ENCODE data around the gene TUBA8. TPM values are rescaled to one million over a fixed set of nuclear protein-coding genes. Genes with fewer than 3 reads are reported as not detected.
"Not testable (repeated sequence)": the region's sequence is repeated elsewhere in the genome, so short reads cannot be mapped to it uniquely, and the experiment has no call there.

The TUBA8 gene
- total RNA-seq: 1.1 TPM
- 5.9 TPM for polyA plus RNA-seq (ENCODE audit: insufficient read depth, low read depth, low replicate concordance)
- long read RNA-seq, donor 1: 0 reads
- long read RNA-seq, donor 2: 0 reads
- long read RNA-seq, donor 3, partial matches to known transcripts: 0 of 1 reads
- long read RNA-seq, donor 3, other reads (novel, unspliced or antisense): 0 of 1 reads
- long read RNA-seq, donor 4, partial matches to known transcripts: 0 of 1 reads
- long read RNA-seq, donor 4, other reads (novel, unspliced or antisense): 0 of 1 reads
- long read RNA-seq, donor 5: 0 reads
- long read RNA-seq, donor 6: 0 reads
- long read RNA-seq, donor 7, partial matches to known transcripts: 0 of 2 reads
- long read RNA-seq, donor 7, other reads (novel, unspliced or antisense): 1 of 2 reads
- long read RNA-seq, donor 8, partial matches to known transcripts: 0 of 3 reads
- long read RNA-seq, donor 8, other reads (novel, unspliced or antisense): 0 of 3 reads
- long read RNA-seq, donor 9: 0 reads
- long read RNA-seq, donor 10: 0 reads

GRCh38 chr22:18110194-18110953 lies at the start of gene TUBA8:
Gene TUBA8 (plus strand): TSS chr22:18110809. CDS start chr22:18110866, 57 bp downstream.
- no peak for FAIRE-seq
- peak within 1 kb of the TSS in 2 of 3 donors; percentile 26 to 35 for H3K4me3 ChIP-seq (ENCODE audit: low read length in 3 of 3)
- H3K9ac ChIP-seq (ENCODE audit: low read length in 3 of 3): no peak within 1 kb of the TSS

GRCh38 chr22:18062421-18062820 lies 48.2 kb upstream of the TUBA8 start:
- DNase-seq: peak in 1 of 5 donors; percentile 2
- TF ChIP-seq CTCF (IDR thresholded peaks at IDR 0.05; ENCODE audit: borderline replicate concordance, extremely low read depth, insufficient read depth): no peak
- FAIRE-seq: no peak

More at GRCh38 chr22:18110194-18110953, at the start of gene TUBA8:
- H3K36me3 ChIP-seq (ENCODE audit: control insufficient read depth in 2 of 3, insufficient read depth in 3 of 3, low read length in 3 of 3): no peaks in the 10 kb centered on the region
- DNase-seq: peak; percentile 79 to 88 (median 84)
- no peaks in the 10 kb centered on the region for H3K9me3 ChIP-seq (ENCODE audit: control insufficient read depth in 2 of 3, insufficient read depth in 1 of 3, low read length in 3 of 3)
- TF ChIP-seq CTCF (IDR thresholded peaks at IDR 0.05; ENCODE audit: borderline replicate concordance, extremely low read depth, insufficient read depth): no peak
- intact Hi-C loops (cut with DNase I): no loop called here
- no peak within 1 kb of the TSS for H3K27ac ChIP-seq (ENCODE audit: low read depth in 2 of 2, low read length in 2 of 2)
- H3K27me3 ChIP-seq (ENCODE audit: control insufficient read depth, insufficient read depth, low read length): no peaks in the 10 kb centered on the region
- H3K4me1 ChIP-seq (ENCODE audit: control insufficient read depth in 2 of 3, insufficient read depth in 2 of 3, low read depth in 1 of 3, low read length in 3 of 3): peaks cover 0 to 9% (median 0%) of the 10 kb centered on the region in 3 donors

GRCh38 chr22:18063306-18063705 lies 47.3 kb upstream of the TUBA8 start:
- Histone ChIP-seq H3K27ac (ENCODE audit: low read depth in 2 of 2, low read length in 2 of 2) (no peak overlapping the region), H3K27me3 (ENCODE audit: control insufficient read depth, insufficient read depth, low read length) (no peaks in the 10 kb centered on the region), H3K4me1 (ENCODE audit: control insufficient read depth in 2 of 3, insufficient read depth in 2 of 3, low read depth in 1 of 3, low read length in 3 of 3) (peaks cover 0 to 13% (median 0%) of the 10 kb centered on the region in 3 donors), H3K4me3 (ENCODE audit: low read length in 3 of 3) (no peak overlapping the region), H3K36me3 (ENCODE audit: control insufficient read depth in 2 of 3, insufficient read depth in 3 of 3, low read length in 3 of 3) (no peaks in the 10 kb centered on the region), H3K9me3 (ENCODE audit: control insufficient read depth in 2 of 3, insufficient read depth in 1 of 3, low read length in 3 of 3) (no peaks in the 10 kb centered on the region), H3K9ac (ENCODE audit: low read length in 3 of 3) (no peak overlapping the region)
- DNase-seq: no peak
- intact Hi-C loops (cut with DNase I): no loop called here
- no peak for TF ChIP-seq CTCF (IDR thresholded peaks at IDR 0.05; ENCODE audit: borderline replicate concordance, extremely low read depth, insufficient read depth)
- no peak for FAIRE-seq

More at GRCh38 chr22:18062421-18062820, 48.2 kb upstream of the TUBA8 start:
- H3K9ac ChIP-seq (ENCODE audit: low read length in 3 of 3): no peak overlapping the region
- H3K9me3 ChIP-seq (ENCODE audit: control insufficient read depth in 2 of 3, insufficient read depth in 1 of 3, low read length in 3 of 3): no peaks in the 10 kb centered on the region
- no peaks in the 10 kb centered on the region for H3K36me3 ChIP-seq (ENCODE audit: control insufficient read depth in 2 of 3, insufficient read depth in 3 of 3, low read length in 3 of 3)
- H3K27ac ChIP-seq (ENCODE audit: low read depth in 2 of 2, low read length in 2 of 2): no peak overlapping the region
- intact Hi-C loops (cut with DNase I): no loop called here
- H3K4me1 ChIP-seq (ENCODE audit: control insufficient read depth in 2 of 3, insufficient read depth in 2 of 3, low read depth in 1 of 3, low read length in 3 of 3): peaks cover 0 to 13% (median 0%) of the 10 kb centered on the region in 3 donors
- no peak overlapping the region for H3K4me3 ChIP-seq (ENCODE audit: low read length in 3 of 3)
- no peaks in the 10 kb centered on the region for H3K27me3 ChIP-seq (ENCODE audit: control insufficient read depth, insufficient read depth, low read length)

GRCh38 chr22:18063715-18064114 lies 46.9 kb upstream of the TUBA8 start:
- H3K27me3 ChIP-seq (ENCODE audit: control insufficient read depth, insufficient read depth, low read length); H3K9me3 ChIP-seq (ENCODE audit: control insufficient read depth in 2 of 3, insufficient read depth in 1 of 3, low read length in 3 of 3); H3K36me3 ChIP-seq (ENCODE audit: control insufficient read depth in 2 of 3, insufficient read depth in 3 of 3, low read length in 3 of 3); H3K4me3 ChIP-seq (ENCODE audit: low read length in 3 of 3); FAIRE-seq; H3K9ac ChIP-seq (ENCODE audit: low read length in 3 of 3); H3K27ac ChIP-seq (ENCODE audit: low read depth in 2 of 2, low read length in 2 of 2); intact Hi-C loops (cut with DNase I); DNase-seq: not testable (repeated sequence)
- peaks cover 0 to 13% (median 0%) of the 10 kb centered on the region in 3 donors for H3K4me1 ChIP-seq (ENCODE audit: control insufficient read depth in 2 of 3, insufficient read depth in 2 of 3, low read depth in 1 of 3, low read length in 3 of 3)

Measured in kidney (tissue), 22 donors.